ENCODE results near the gene KLHL6.

Gene KLHL6

DNA sequence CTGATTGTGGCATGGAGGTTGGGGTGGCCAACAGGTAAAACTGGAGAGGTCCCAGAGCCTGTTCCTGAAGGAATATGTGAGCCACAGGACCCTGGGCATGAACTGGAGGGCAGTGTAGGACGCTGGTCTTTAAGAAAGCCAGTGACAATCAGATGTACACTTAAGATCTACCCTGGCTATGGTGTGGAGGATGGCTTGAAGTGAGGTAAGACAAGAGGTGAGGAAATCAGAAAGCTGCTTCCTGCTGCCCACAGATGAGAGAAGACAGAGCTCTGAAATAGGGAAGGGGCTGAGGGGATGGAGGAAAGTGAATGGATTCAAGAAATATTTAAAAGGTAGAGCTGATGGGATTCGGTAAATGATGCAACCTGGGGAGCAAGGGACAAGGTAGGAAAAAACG lies 22.7 kb upstream of the KLHL6 start:
- no peak for TF ChIP-seq TAF1 (IDR thresholded peaks at IDR 0.05; ENCODE audit: borderline replicate concordance, insufficient read depth, low read length)
- TF ChIP-seq FOXP2 (optimal IDR thresholded peaks at IDR 0.05; ENCODE audit: borderline replicate concordance, extremely low read depth, extremely low read length, insufficient read depth), result no peak
- TF ChIP-seq POLR2AphosphoS5 (IDR thresholded peaks at IDR 0.05; ENCODE audit: low read depth, low read length), result no peak
- TF ChIP-seq SIN3A (IDR thresholded peaks at IDR 0.05; ENCODE audit: borderline replicate concordance, insufficient read depth, low read length), result no peak
- TF ChIP-seq REST (IDR thresholded peaks at IDR 0.05; ENCODE audit: insufficient read depth in 1 of 2, low read depth in 2 of 2, low read length in 2 of 2), result no peak

DNA sequence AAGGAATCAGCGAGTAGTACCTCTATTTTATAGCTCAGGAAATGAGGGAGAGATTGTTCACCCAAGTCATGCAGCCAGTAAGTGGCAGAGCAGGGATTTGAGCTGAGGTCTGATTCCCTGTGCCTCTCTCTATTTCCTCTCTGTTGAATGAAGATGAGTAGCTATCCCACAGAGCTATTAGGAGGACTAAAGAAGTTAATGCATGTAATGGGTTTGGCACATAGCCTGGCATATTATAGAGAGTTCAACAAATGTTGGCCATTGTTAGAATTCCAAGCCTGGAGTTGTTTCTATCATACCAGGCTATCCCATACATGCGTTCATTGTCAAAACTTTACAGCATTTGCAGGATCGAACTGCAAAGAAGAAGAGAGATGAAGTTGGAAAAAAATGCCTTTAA lies 21.8 kb upstream of the KLHL6 start:
- TF ChIP-seq REST (IDR thresholded peaks at IDR 0.05; ENCODE audit: insufficient read depth in 1 of 2, low read depth in 2 of 2, low read length in 2 of 2) (no peak), TAF1 (IDR thresholded peaks at IDR 0.05; ENCODE audit: borderline replicate concordance, insufficient read depth, low read length) (no peak), SIN3A (IDR thresholded peaks at IDR 0.05; ENCODE audit: borderline replicate concordance, insufficient read depth, low read length) (no peak), FOXP2 (optimal IDR thresholded peaks at IDR 0.05; ENCODE audit: borderline replicate concordance, extremely low read depth, extremely low read length, insufficient read depth) (no peak), POLR2AphosphoS5 (IDR thresholded peaks at IDR 0.05; ENCODE audit: low read depth, low read length) (no peak)

DNA sequence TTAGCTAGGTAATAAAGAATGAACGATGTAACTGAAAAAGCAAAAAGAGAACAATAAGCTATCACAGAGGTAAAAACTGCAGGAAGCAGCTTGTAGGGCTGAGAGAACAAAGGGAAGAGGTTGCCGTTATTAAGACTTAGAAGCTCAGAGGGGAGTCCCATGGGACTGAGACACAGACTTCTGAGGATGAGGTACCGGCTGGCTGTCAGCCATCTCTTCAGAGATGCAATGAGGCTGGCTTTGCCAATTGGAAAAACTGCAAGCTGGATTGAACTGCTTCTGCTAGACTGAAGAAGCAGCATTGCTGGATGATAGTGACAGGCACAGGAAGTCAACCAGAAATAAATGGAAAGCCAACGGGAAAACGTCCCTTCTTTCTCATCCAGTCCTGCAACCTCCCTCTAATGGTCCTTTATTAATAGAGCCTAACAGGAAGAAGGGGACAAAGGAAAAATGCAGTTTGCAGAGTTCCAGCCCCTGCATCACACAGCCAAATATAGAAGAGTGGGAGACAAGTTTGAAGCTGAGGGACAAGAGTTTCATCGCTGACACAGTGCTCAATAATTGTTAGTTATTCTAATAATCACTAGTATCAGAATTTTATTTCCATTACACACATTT lies 21.1 kb upstream of the KLHL6 start:
- no peak for TF ChIP-seq REST (IDR thresholded peaks at IDR 0.05; ENCODE audit: insufficient read depth in 1 of 2, low read depth in 2 of 2, low read length in 2 of 2)
- TF ChIP-seq TAF1 (IDR thresholded peaks at IDR 0.05; ENCODE audit: borderline replicate concordance, insufficient read depth, low read length), result no peak
- no peak for TF ChIP-seq POLR2AphosphoS5 (IDR thresholded peaks at IDR 0.05; ENCODE audit: low read depth, low read length)
- TF ChIP-seq SIN3A (IDR thresholded peaks at IDR 0.05; ENCODE audit: borderline replicate concordance, insufficient read depth, low read length), result no peak
- no peak for TF ChIP-seq FOXP2 (optimal IDR thresholded peaks at IDR 0.05; ENCODE audit: borderline replicate concordance, extremely low read depth, extremely low read length, insufficient read depth)

- no peak for TF ChIP-seq POLR2AphosphoS5 (IDR thresholded peaks at IDR 0.05; ENCODE audit: low read depth, low read length)
- no peak for TF ChIP-seq REST (IDR thresholded peaks at IDR 0.05; ENCODE audit: insufficient read depth in 1 of 2, low read depth in 2 of 2, low read length in 2 of 2)
- no peak for TF ChIP-seq TAF1 (IDR thresholded peaks at IDR 0.05; ENCODE audit: borderline replicate concordance, insufficient read depth, low read length)
- TF ChIP-seq FOXP2 (optimal IDR thresholded peaks at IDR 0.05; ENCODE audit: borderline replicate concordance, extremely low read depth, extremely low read length, insufficient read depth), result no peak
- no peak for TF ChIP-seq SIN3A (IDR thresholded peaks at IDR 0.05; ENCODE audit: borderline replicate concordance, insufficient read depth, low read length)
Measured at GRCh38 chr3:183572935-183573334, 17.4 kb upstream of the KLHL6 start.
